ENCODE results near the gene GALP. TPM values are rescaled to one million over a fixed set of nuclear protein-coding genes. Genes with fewer than 3 reads are reported as not detected.
"Not testable (repeated sequence)": the region's sequence is repeated elsewhere in the genome, so short reads cannot be mapped to it uniquely, and the experiment has no call there.

The GALP gene
- total RNA-seq, 3 donors from 2014 or later: not detected

- no peaks in the 10 kb centered on the region for H3K36me3 ChIP-seq
- H3K4me1 ChIP-seq: no peaks in the 10 kb centered on the region
- intact Hi-C loops (cut with DNase I; ENCODE audit: low total_unique reads): no loop called here
- H3K27ac ChIP-seq: no peak within 1 kb of the TSS
- no peak within 1 kb of the TSS for H3K4me3 ChIP-seq
- no peaks in the 10 kb centered on the region for H3K9me3 ChIP-seq
- TF ChIP-seq POLR2A (IDR thresholded peaks at IDR 0.05) (no peak), POLR2AphosphoS5 (IDR thresholded peaks at IDR 0.05) (no peak)
- DNase-seq (ENCODE audit: low spot score in 2 of 2): no peak
- H3K27me3 ChIP-seq: no peaks in the 10 kb centered on the region
These were observed 26.2 kb downstream of the GALP start, which contains the start of gene ZSCAN5C for GRCh38 chr19:56201973-56202372. ZSCAN5C (plus strand) TSS chr19:56202273; CDS start chr19:56205914, 3,641 bp downstream.

GRCh38 chr19:56207581-56207980 is 31.8 kb downstream of the GALP start:
- H3K4me1 ChIP-seq; intact Hi-C loops (cut with DNase I; ENCODE audit: low total_unique reads); H3K36me3 ChIP-seq; H3K4me3 ChIP-seq; H3K27ac ChIP-seq; DNase-seq (ENCODE audit: low spot score in 2 of 2); H3K27me3 ChIP-seq; H3K9me3 ChIP-seq: not testable (repeated sequence)

GRCh38 chr19:56209091-56209490 is 33.3 kb downstream of the GALP start:
- TF ChIP-seq CTCF (IDR thresholded peaks at IDR 0.05) (no peak), POLR2AphosphoS5 (IDR thresholded peaks at IDR 0.05) (no peak), POLR2A (IDR thresholded peaks at IDR 0.05) (no peak)
- intact Hi-C loops (cut with DNase I; ENCODE audit: low total_unique reads): no loop called here

GRCh38 chr19:56210036-56210435 is 34.2 kb downstream of the GALP start:
- H3K4me1 ChIP-seq; H3K4me3 ChIP-seq; H3K27me3 ChIP-seq; intact Hi-C loops (cut with DNase I; ENCODE audit: low total_unique reads); H3K27ac ChIP-seq; H3K36me3 ChIP-seq; H3K9me3 ChIP-seq; DNase-seq (ENCODE audit: low spot score in 2 of 2): not testable (repeated sequence)

More at GRCh38 chr19:56209091-56209490, 33.3 kb downstream of the GALP start:
- Histone ChIP-seq H3K27ac (no peak overlapping the region), H3K4me3 (no peak overlapping the region), H3K4me1 (no peaks in the 10 kb centered on the region), H3K36me3 (no peaks in the 10 kb centered on the region), H3K27me3 (peaks cover 0 to 7% of the 10 kb centered on the region in 2 donors), H3K9me3 (no peaks in the 10 kb centered on the region)
- no peak for DNase-seq (ENCODE audit: low spot score in 2 of 2)

- TF ChIP-seq POLR2AphosphoS5 (IDR thresholded peaks at IDR 0.05) (no peak), POLR2A (IDR thresholded peaks at IDR 0.05) (no peak), CTCF (IDR thresholded peaks at IDR 0.05) (no peak)
- Histone ChIP-seq H3K27ac (no peak overlapping the region), H3K27me3 (peaks cover 0 to 7% of the 10 kb centered on the region in 2 donors), H3K4me1 (no peaks in the 10 kb centered on the region), H3K9me3 (no peaks in the 10 kb centered on the region), H3K4me3 (no peak overlapping the region), H3K36me3 (no peaks in the 10 kb centered on the region)
- no peak for DNase-seq (ENCODE audit: low spot score in 2 of 2)
- intact Hi-C loops (cut with DNase I; ENCODE audit: low total_unique reads): no loop called here
These were observed 35.9 kb downstream of the GALP start for GRCh38 chr19:56211718-56212117.

GRCh38 chr19:56217039-56217949 is 41.5 kb downstream of the GALP start:
- TF ChIP-seq POLR2A (IDR thresholded peaks at IDR 0.05) (no peak), CTCF (IDR thresholded peaks at IDR 0.05) (no peak), POLR2AphosphoS5 (IDR thresholded peaks at IDR 0.05) (no peak)
- no peaks in the 10 kb centered on the region for H3K36me3 ChIP-seq
- DNase-seq (ENCODE audit: low spot score in 2 of 2): no peak
- peaks cover 0 to 7% of the 10 kb centered on the region in 2 donors for H3K27me3 ChIP-seq
- intact Hi-C loops (cut with DNase I; ENCODE audit: low total_unique reads): no loop called here
- H3K27ac ChIP-seq: peak overlapping the region; percentile 38 to 56
- H3K4me3 ChIP-seq: peak overlapping the region; percentile 40 to 70 (median 52)
- no peaks in the 10 kb centered on the region for H3K4me1 ChIP-seq
- H3K9me3 ChIP-seq: no peaks in the 10 kb centered on the region
